CD1c-positive myeloid dendritic cell (primary cell): ENCODE data around the gene PEX14.

ENCODE experiments used
- DNase-seq: peaks from one replicate; pipeline ENCODE4 v3.0.0-alpha.2; 2016; ENCODE audit errors: extremely low spot score

Gene PEX14

GRCh38 chr1:10631811-10632593 is 157.3 kb downstream of the PEX14 start:
- no peak for DNase-seq

- no peak for DNase-seq
Observed at GRCh38 chr1:10632691-10633090, 157.9 kb downstream of the PEX14 start.

GRCh38 chr1:10633416-10633815 is 158.7 kb downstream of the PEX14 start:
- no peak for DNase-seq

- DNase-seq: no peak
Observed at GRCh38 chr1:10634075-10634427, 159.3 kb downstream of the PEX14 start.

- DNase-seq: no peak
Observed at GRCh38 chr1:10634428-10635084, 159.8 kb downstream of the PEX14 start.

- DNase-seq: no peak
Observed at GRCh38 chr1:10635085-10635896, 160.5 kb downstream of the PEX14 start.

GRCh38 chr1:10635992-10636391 is 161.2 kb downstream of the PEX14 start:
- no peak for DNase-seq

- DNase-seq: no peak
Observed at GRCh38 chr1:10637400-10637799, 162.7 kb downstream of the PEX14 start.

- DNase-seq: no peak
Observed at GRCh38 chr1:10637834-10638558, 163.2 kb downstream of the PEX14 start.

GRCh38 chr1:10638559-10639005 is 163.8 kb downstream of the PEX14 start:
- no peak for DNase-seq

- DNase-seq: no peak
Observed at GRCh38 chr1:10639011-10639774, 164.4 kb downstream of the PEX14 start.

GRCh38 chr1:10639775-10640578 is 165.2 kb downstream of the PEX14 start:
- no peak for DNase-seq

GRCh38 chr1:10640843-10641553 is 166.2 kb downstream of the PEX14 start:
- no peak for DNase-seq

- DNase-seq: no peak
Observed at GRCh38 chr1:10641976-10642375, 167.2 kb downstream of the PEX14 start.

- DNase-seq: no peak
Observed at GRCh38 chr1:10642403-10643080, 167.8 kb downstream of the PEX14 start.

- DNase-seq: no peak
Observed at GRCh38 chr1:10643607-10644306, 169.0 kb downstream of the PEX14 start.

GRCh38 chr1:10644307-10645128 is 169.8 kb downstream of the PEX14 start:
- DNase-seq: peak; percentile 26
